Ovary (tissue), 9 donors: ENCODE results near the gene CTDP1. TPM values are rescaled to one million over a fixed set of nuclear protein-coding genes. Genes with fewer than 3 reads are reported as not detected.

ENCODE experiments used
- DNase-seq, 5 donors: peaks; one replicate each; pipeline ENCODE4 v3.0.0-alpha.2; 2019 to 2020
- H3K27ac ChIP-seq, 2 donors: fragments of 200-600 bp; one replicate each; pipeline versions ENCODE4 v1.5.1 to v1.8.0; 2019 to 2022
- H3K27me3 ChIP-seq: fragments of 200-600 bp; one replicate; pipeline ENCODE4 v1.8.0; 2022
- H3K36me3 ChIP-seq: fragments of 200-600 bp; sonication (generic); one replicate; pipeline ENCODE4 v1.5.1; 2019
- H3K4me1 ChIP-seq: one replicate; pipeline ENCODE4 v1.8.1; 2013; ENCODE audit warnings: mild to moderate bottlenecking, moderate library complexity; ENCODE audit not compliant: insufficient read depth
- H3K4me3 ChIP-seq: fragments of 200-600 bp; sonication (generic); one replicate; pipeline ENCODE4 v1.5.1; 2017
- H3K9me3 ChIP-seq, 2 donors: fragments of 200-600 bp in 1 of 2; sonication (generic) in 1 of 2; one replicate each; pipeline versions ENCODE4 v1.5.1 to v1.8.1; 2013 to 2019; ENCODE audit warnings: mild to moderate bottlenecking in 1 of 2, moderate library complexity in 1 of 2
- EP300 ChIP-seq: sonication (generic); formaldehyde crosslinking; IDR thresholded peaks from one replicate; pipeline ENCODE4 v1.6.1; 2017; ENCODE audit warnings: antibody characterized with exemption
- POLR2A ChIP-seq: fragments of 450-650 bp; IDR thresholded peaks from one replicate; pipeline ENCODE4 v1.6.1; 2017; ENCODE audit warnings: antibody characterized with exemption, mild to moderate bottlenecking, moderate library complexity
- WGBS, 3 donors: extraction: QIAGEN DNeasy Blood & Tissue Kit in 1 of 3; methylation state at CpG; one replicate each; pipeline versions ENCODE4 v1.1.5 to v1.1.7; 2013 to 2017; 5-methylcytosine and 5-hydroxymethylcytosine counted together
- intact Hi-C, 4 donors: fragments of 100-400 bp; cut with DNase I; formaldehyde crosslinking; loops; one replicate each; pipeline versions ENCODE4 v1.11.0 to v1.15.1; 2022 to 2023
- polyA plus RNA-seq, 2 donors: library from polyadenylated mRNA; stranded (reverse); fragments of 200-250 nt in 1 of 2; fragments of 350-450 nt in 1 of 2; fragmentation: Illumina TruSeq in 1 of 2; extraction: RNeasy Lipid Tissue Mini Kit (QIAGEN cat#74804) in 1 of 2; gene quantifications; one replicate each; pipeline ENCODE4 v1.2.3, GENCODE V29; 2013 to 2014
- total RNA-seq, 7 donors: library from RNA; depleted of rRNA in 2 of 7; stranded (reverse); fragments of >200 nt in 2 of 7; fragmentation: NEBNext Ultra II Directional in 3 of 7; extraction: Animal tissue kit (Norgen Biotek cat#: 25700) in 3 of 7; gene quantifications; one replicate each; pipeline versions ENCODE4 v1.1.0 to v1.2.4, GENCODE V29; 2016 to 2023
- TF ChIP-seq, protein P1 (sequence below), 3 donors: fragments of 450-650 bp in 2 of 3; fragments of 200-600 bp in 1 of 3; IDR thresholded peaks; one replicate each; pipeline versions ENCODE4 v1.5.1 to v1.8.0; 2016 to 2022; ENCODE audit warnings: antibody characterized with exemption in 3 of 3, mild to moderate bottlenecking in 1 of 3
- donor health status: DM: no; HTN: no; CAD: no; lungs with moderate emphysema.
- donor health status: DM: no; HTN: no; CAD: no.
- donor health status: Bipolar disorder and iron deficiency.
- donor health status: DM: yes; HTN: yes; CAD: no.
- donor health status: DM: no; HTN: no; CAD: no.
- donor health status: DM: yes; HTN: yes; CAD: no.

CTDP1 gene
- total and polyA plus RNA-seq, 9 donors = 2.5 to 15.2 (median 11.2) TPM

GRCh38 chr18:79637921-79638909, 41.4 kb upstream of the CTDP1 start:
- no peak overlapping the region for H3K27ac ChIP-seq
- DNase-seq = no peak
- H3K4me3 ChIP-seq = no peak overlapping the region
- no peaks in the 10 kb centered on the region for H3K36me3 ChIP-seq
- WGBS, 3 donors = 28 to 75% (median 38%) methylated on average over 87 to 99 of the region's 99 CpGs
- H3K4me1 ChIP-seq = no peaks in the 10 kb centered on the region
- intact Hi-C loops = no loop called here
- H3K9me3 ChIP-seq = no peaks in the 10 kb centered on the region
- H3K27me3 ChIP-seq = no peaks in the 10 kb centered on the region
- no peak for TF ChIP-seq EP300
- TF ChIP-seq, protein P1, sequence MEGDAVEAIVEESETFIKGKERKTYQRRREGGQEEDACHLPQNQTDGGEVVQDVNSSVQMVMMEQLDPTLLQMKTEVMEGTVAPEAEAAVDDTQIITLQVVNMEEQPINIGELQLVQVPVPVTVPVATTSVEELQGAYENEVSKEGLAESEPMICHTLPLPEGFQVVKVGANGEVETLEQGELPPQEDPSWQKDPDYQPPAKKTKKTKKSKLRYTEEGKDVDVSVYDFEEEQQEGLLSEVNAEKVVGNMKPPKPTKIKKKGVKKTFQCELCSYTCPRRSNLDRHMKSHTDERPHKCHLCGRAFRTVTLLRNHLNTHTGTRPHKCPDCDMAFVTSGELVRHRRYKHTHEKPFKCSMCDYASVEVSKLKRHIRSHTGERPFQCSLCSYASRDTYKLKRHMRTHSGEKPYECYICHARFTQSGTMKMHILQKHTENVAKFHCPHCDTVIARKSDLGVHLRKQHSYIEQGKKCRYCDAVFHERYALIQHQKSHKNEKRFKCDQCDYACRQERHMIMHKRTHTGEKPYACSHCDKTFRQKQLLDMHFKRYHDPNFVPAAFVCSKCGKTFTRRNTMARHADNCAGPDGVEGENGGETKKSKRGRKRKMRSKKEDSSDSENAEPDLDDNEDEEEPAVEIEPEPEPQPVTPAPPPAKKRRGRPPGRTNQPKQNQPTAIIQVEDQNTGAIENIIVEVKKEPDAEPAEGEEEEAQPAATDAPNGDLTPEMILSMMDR (IDR thresholded peaks at IDR 0.05) = no peak
- TF ChIP-seq POLR2A = no peak

- H3K4me1 ChIP-seq = no peaks in the 10 kb centered on the region
- no peaks in the 10 kb centered on the region for H3K9me3 ChIP-seq
- DNase-seq = no peak
- no peaks in the 10 kb centered on the region for H3K27me3 ChIP-seq
- intact Hi-C loops = no loop called here
- 58 to 63% (median 63%) methylated on average over 10 of the region's 10 CpGs for WGBS, 3 donors
- H3K27ac ChIP-seq = no peak overlapping the region
- H3K4me3 ChIP-seq = no peak overlapping the region
- H3K36me3 ChIP-seq = no peaks in the 10 kb centered on the region
- TF ChIP-seq EP300 (no peak), POLR2A (no peak)
- TF ChIP-seq, protein P1 (IDR thresholded peaks at IDR 0.05) = no peak
Measured at GRCh38 chr18:79639072-79639829, 40.4 kb upstream of the CTDP1 start.

DNA sequence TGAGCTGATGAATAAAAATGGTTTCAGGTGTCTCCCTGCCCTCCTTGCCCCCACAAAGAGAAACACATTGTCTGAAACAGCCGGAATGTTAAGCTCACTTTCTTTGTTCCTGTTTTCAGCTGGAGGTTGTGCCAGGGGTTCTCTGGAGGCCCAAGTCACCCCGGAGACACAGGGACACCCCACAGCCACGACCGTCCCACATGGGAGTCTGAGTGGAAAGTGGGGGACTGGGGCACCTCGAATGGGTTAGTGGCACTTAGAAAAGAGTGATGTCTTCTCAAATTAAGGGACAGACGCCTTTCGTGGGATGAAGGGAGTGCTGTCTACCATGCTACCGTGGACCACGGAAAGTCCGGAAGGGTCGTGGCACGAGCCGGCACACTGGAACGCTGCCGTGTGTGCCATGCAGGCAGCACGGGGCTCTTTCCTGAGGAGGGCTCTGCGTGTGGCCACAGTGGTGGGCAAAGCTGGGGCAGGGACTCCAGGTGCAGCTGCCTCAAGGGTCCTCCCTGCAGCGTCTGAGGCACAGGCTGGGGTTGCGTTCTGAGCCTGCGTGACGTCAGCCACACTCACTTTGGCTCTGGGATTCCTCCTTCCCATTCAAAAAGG, 39.4 kb upstream of the CTDP1 start:
- no peaks in the 10 kb centered on the region for H3K4me1 ChIP-seq
- intact Hi-C loops = loop anchor here (2.0 to 10.0 kb wide), 5 partner anchors 113 to 261 kb away; no protein-coding TSS in a partner anchor
- no peaks in the 10 kb centered on the region for H3K9me3 ChIP-seq
- H3K4me3 ChIP-seq = no peak overlapping the region
- 90 to 96% (median 91%) methylated on average over 21 of the region's 21 CpGs for WGBS, 3 donors
- no peak overlapping the region for H3K27ac ChIP-seq
- H3K27me3 ChIP-seq = no peaks in the 10 kb centered on the region
- TF ChIP-seq POLR2A (no peak), EP300 (no peak)
- DNase-seq = no peak
- H3K36me3 ChIP-seq = no peaks in the 10 kb centered on the region

DNA sequence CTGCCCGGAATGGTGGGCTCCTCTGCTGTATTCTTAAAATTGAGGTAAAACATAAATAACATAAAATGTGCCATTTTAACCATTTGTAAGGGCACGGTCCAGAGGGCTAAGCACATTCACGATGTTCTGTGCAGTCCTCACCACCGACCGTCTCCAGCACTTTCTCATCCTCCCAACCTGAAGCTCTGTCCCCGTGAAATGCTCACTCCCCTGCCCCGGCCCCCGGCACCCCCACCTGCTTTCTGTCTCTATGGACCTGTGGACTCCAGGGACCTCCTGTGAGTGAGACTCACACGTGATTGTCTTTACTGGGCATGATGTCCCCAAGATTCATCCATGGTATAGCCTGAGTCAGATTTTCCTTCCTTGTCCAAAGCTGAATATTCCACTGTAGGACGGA, 38.7 kb upstream of the CTDP1 start:
- H3K36me3 ChIP-seq = no peaks in the 10 kb centered on the region
- 88 to 90% (median 90%) methylated on average over 10 of the region's 10 CpGs for WGBS, 3 donors
- TF ChIP-seq, protein P1 (IDR thresholded peaks at IDR 0.05) = no peak
- TF ChIP-seq EP300 (no peak), POLR2A (no peak)
- no peak overlapping the region for H3K4me3 ChIP-seq
- no peaks in the 10 kb centered on the region for H3K9me3 ChIP-seq
- H3K4me1 ChIP-seq = no peaks in the 10 kb centered on the region
- no peak overlapping the region for H3K27ac ChIP-seq
- intact Hi-C loops = loop anchor here (2.0 to 10.0 kb wide), 5 partner anchors 114 to 262 kb away; no protein-coding TSS in a partner anchor
- DNase-seq = no peak
- no peaks in the 10 kb centered on the region for H3K27me3 ChIP-seq
